Activated CD8-positive, alpha-beta T cell treated with anti-CD3 and anti-CD28 coated beads for 36 hours (primary cell): ENCODE measurements around the gene MARCHF11. TPM values are rescaled to one million over a fixed set of nuclear protein-coding genes. Genes with fewer than 3 reads are reported as not detected.

ENCODE experiments used
- ATAC-seq: fragments of 200-7000 bp; cut with Tn5 transposase; one replicate; pipeline ENCODE4 v1.10.0; 2021; ENCODE audit warnings: mild to moderate bottlenecking, moderate library complexity
- CTCF ChIA-PET: fragments of 350-600 bp; sonication (Branson Sonifier 250); formaldehyde crosslinking; loops from one replicate; lab custom pipeline; 2021; ENCODE audit warnings: antibody characterized with exemption; lab: Charles Lee
- POLR2A ChIA-PET: fragments of 350-600 bp; sonication (Branson Sonifier 250); formaldehyde crosslinking; loops from one replicate; lab custom pipeline; 2021; ENCODE audit warnings: antibody characterized with exemption; lab: Charles Lee
- DNase-seq: peaks from one replicate; pipeline ENCODE4 v3.0.0-alpha.2; 2020
- H3K27ac Mint-ChIP-seq: one replicate; pipeline ENCODE4 v1.8.0; 2021; ENCODE audit warnings: mild to moderate bottlenecking, mixed read lengths
- H3K27me3 Mint-ChIP-seq: one replicate; pipeline ENCODE4 v1.8.0; 2021; ENCODE audit warnings: mixed read lengths
- H3K36me3 Mint-ChIP-seq: one replicate; pipeline ENCODE4 v1.8.0; 2021; ENCODE audit warnings: low read depth, mixed read lengths
- H3K4me1 Mint-ChIP-seq: one replicate; pipeline ENCODE4 v1.8.0; 2021; ENCODE audit warnings: low read depth, mixed read lengths
- H3K4me3 Mint-ChIP-seq: one replicate; pipeline ENCODE4 v1.8.0; 2021; ENCODE audit warnings: mild to moderate bottlenecking, moderate library complexity, mixed read lengths
- H3K9me3 Mint-ChIP-seq: one replicate; pipeline ENCODE4 v1.8.0; 2021; ENCODE audit warnings: mixed read lengths
- CTCF ChIP-seq: fragments of 200-600 bp; IDR thresholded peaks from one replicate; pipeline ENCODE4 v1.8.0; 2022; ENCODE audit warnings: antibody characterized with exemption, mild to moderate bottlenecking
- intact Hi-C: fragments of 100-400 bp; cut with micrococcal nuclease; formaldehyde crosslinking; loops from one replicate; pipeline ENCODE4 v1.10.0; 2022
- total RNA-seq, 2 experiments: library from RNA; stranded (reverse); gene quantifications; one replicate each; pipeline ENCODE4 v1.2.3, GENCODE V29; 2021

The MARCHF11 gene
- total RNA-seq, 2 experiments from 2014 or later, result not detected

- POLR2A ChIA-PET, result no interaction called here
- no peak for TF ChIP-seq CTCF
- Mint-ChIP-seq H3K4me3 (no peak overlapping the region), H3K9me3 (no peaks in the 10 kb centered on the region), H3K27ac (no peak overlapping the region), H3K27me3 (peaks cover 2% of the 10 kb centered on the region), H3K36me3 (no peaks in the 10 kb centered on the region), H3K4me1 (no peaks in the 10 kb centered on the region)
- CTCF ChIA-PET, result no interaction called here
- ATAC-seq (no peak), DNase-seq (no peak)
- intact Hi-C loops, result no loop called here
Observed at GRCh38 chr5:16095612-16096011, 84.0 kb downstream of the MARCHF11 start.

- ATAC-seq (no peak), DNase-seq (no peak)
- Mint-ChIP-seq H3K4me1 (no peaks in the 10 kb centered on the region), H3K27me3 (peaks cover 2% of the 10 kb centered on the region), H3K4me3 (no peak overlapping the region), H3K27ac (no peak overlapping the region), H3K9me3 (no peaks in the 10 kb centered on the region), H3K36me3 (no peaks in the 10 kb centered on the region)
- CTCF ChIA-PET, result no interaction called here
- intact Hi-C loops, result no loop called here
- no peak for TF ChIP-seq CTCF
- POLR2A ChIA-PET, result no interaction called here
Observed at GRCh38 chr5:16090270-16090669, 89.3 kb downstream of the MARCHF11 start.

GRCh38 chr5:16082982-16083381, 96.6 kb downstream of the MARCHF11 start:
- intact Hi-C loops, result no loop called here
- Mint-ChIP-seq H3K27ac (no peak overlapping the region), H3K36me3 (no peaks in the 10 kb centered on the region), H3K4me3 (no peak overlapping the region), H3K4me1 (no peaks in the 10 kb centered on the region), H3K9me3 (no peaks in the 10 kb centered on the region), H3K27me3 (no peaks in the 10 kb centered on the region)
- ChIA-PET CTCF (interaction anchor here (1.5 kb wide), 1 partner anchor 12 kb away, joined by 3 read pairs; no protein-coding TSS in a partner anchor), POLR2A (no interaction called here)
- no peak for ATAC-seq
- no peak for TF ChIP-seq CTCF
- DNase-seq, result no peak

GRCh38 chr5:16082053-16082452, 97.5 kb downstream of the MARCHF11 start:
- ChIA-PET POLR2A (no interaction called here), CTCF (interaction anchor here (1.5 kb wide), 1 partner anchor 11 kb away, joined by 3 read pairs; no protein-coding TSS in a partner anchor)
- H3K36me3 Mint-ChIP-seq, result no peaks in the 10 kb centered on the region
- ATAC-seq (no peak), DNase-seq (no peak)
- H3K4me1 Mint-ChIP-seq, result no peaks in the 10 kb centered on the region
- TF ChIP-seq CTCF, result no peak
- no peaks in the 10 kb centered on the region for H3K9me3 Mint-ChIP-seq
- intact Hi-C loops, result no loop called here
- H3K27ac Mint-ChIP-seq, result no peak overlapping the region
- H3K27me3 Mint-ChIP-seq, result no peaks in the 10 kb centered on the region
- H3K4me3 Mint-ChIP-seq, result no peak overlapping the region

- no peak for TF ChIP-seq CTCF
- Mint-ChIP-seq H3K27ac (no peak overlapping the region), H3K36me3 (no peaks in the 10 kb centered on the region), H3K9me3 (no peaks in the 10 kb centered on the region), H3K4me3 (no peak overlapping the region), H3K27me3 (no peaks in the 10 kb centered on the region), H3K4me1 (no peaks in the 10 kb centered on the region)
- intact Hi-C loops, result no loop called here
- DNase-seq (no peak), ATAC-seq (no peak)
- ChIA-PET CTCF (no interaction called here), POLR2A (no interaction called here)
Observed at GRCh38 chr5:16081376-16081955, 98.1 kb downstream of the MARCHF11 start.
